Measurements from ENCODE around the gene MSANTD2. TPM values are rescaled to one million over a fixed set of nuclear protein-coding genes. Genes with fewer than 3 reads are reported as not detected.
A peak's percentile ranks its signal among the peaks of the same experiment; 100 is the strongest.

MSANTD2 gene
- polyA plus RNA-seq, 1 of the 3 experiments (the other 2 are of a cell fraction) = 6.4 TPM

DNA sequence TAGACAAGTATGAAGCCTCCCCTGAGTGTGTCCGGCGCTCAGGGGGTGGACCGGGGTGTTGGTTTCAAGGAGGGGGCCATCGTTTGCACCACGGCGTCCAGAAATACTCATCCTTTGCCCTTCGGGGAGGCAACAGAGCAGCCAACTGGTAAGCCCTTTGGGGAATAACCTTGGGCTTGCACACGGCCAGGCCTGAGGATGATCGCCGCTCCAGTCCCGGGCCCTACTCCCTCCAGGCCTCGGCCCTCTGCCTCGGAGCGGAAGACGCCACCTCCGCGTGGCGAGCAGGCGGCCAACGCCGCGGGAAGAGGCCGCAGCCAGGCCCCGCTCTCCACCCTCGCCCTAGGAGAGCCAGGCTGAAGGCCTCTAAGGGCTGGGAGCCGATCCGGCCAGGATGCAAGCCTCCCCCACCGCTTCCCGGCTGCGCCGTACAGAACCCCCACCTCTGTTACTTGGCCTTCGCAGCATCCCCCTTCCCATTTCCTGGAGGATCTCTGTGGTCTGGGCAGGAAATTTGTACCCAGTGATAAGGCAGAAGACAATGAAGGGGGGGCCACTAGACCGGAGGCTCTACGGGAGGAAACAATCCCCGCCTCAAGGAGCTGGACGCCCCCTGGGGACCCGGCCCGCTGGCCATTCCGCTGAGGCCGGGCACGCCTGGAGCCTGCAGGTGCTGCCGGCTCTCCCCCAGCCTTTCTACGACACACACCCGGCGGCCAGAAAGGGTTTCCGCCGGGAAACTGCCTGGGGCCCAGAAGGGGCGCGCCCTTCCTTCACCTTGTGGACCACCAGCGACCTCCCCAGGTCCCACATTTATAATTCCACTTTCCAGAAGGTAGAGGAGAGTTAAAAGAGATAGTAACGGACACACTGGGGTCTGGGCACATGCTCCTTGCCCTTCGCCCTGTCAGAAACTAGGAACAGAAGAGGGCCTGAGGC lies 40.7 kb downstream of the MSANTD2 start:
- H3K27ac ChIP-seq (ENCODE audit: low read depth in 2 of 2, low read length in 1 of 2) = no peak overlapping the region
- CTCF ChIA-PET = interaction anchor here (0.9 to 4.0 kb wide), 9 partner anchors 12 to 106 kb away, joined by 3 to 35 read pairs (median 7); partner anchors contain the start of genes MSANTD2, NRGN and ROBO3
- H3K4me2 ChIP-seq = no peak overlapping the region
- H3K36me3 ChIP-seq (replicated peaks in 1 of 2; ENCODE audit: control insufficient read depth in 1 of 2, insufficient read depth in 2 of 2, low read length in 1 of 2) = peaks cover 0 to 7% of the 10 kb centered on the region in 2 experiments
- WGBS (ENCODE audit: low lambda C conversion rate) = 98% methylated on average over 33 of the region's 52 CpGs
- no peak overlapping the region for H2AFZ ChIP-seq (ENCODE audit: low read depth)
- no peaks in the 10 kb centered on the region for H3K79me2 ChIP-seq (ENCODE audit: insufficient read depth)
- POLR2A ChIA-PET = no interaction called here
- H4K20me1 ChIP-seq (ENCODE audit: insufficient read depth) = peaks cover 5% of the 10 kb centered on the region; the same call in 1 of the 2 replicates
- H3K4me1 ChIP-seq (ENCODE audit: control insufficient read depth in 1 of 2, insufficient read depth in 2 of 2, low read depth in 1 of 2, low read length in 1 of 2) = peaks cover 0 to 13% of the 10 kb centered on the region in 2 experiments; a peak in 2 of 4 replicates
- peak; percentile 27 for DNase-seq
- no peaks in the 10 kb centered on the region for H3K9me2 ChIP-seq
- H3K27me3 ChIP-seq (ENCODE audit: insufficient read depth) = no peaks in the 10 kb centered on the region
- peaks cover 3% of the 10 kb centered on the region for H3F3A ChIP-seq (replicated peaks; ENCODE audit: insufficient read depth)
- H3K9me3 ChIP-seq = no peaks in the 10 kb centered on the region
- no peak overlapping the region for H3K4me3 ChIP-seq (ENCODE audit: low read depth in 2 of 2, low read length in 1 of 2)
- TF ChIP-seq MEF2A (IDR thresholded peaks at IDR 0.05; ENCODE audit: borderline replicate concordance, low read depth) = no peak
- H3K9ac ChIP-seq = no peak overlapping the region

DNA sequence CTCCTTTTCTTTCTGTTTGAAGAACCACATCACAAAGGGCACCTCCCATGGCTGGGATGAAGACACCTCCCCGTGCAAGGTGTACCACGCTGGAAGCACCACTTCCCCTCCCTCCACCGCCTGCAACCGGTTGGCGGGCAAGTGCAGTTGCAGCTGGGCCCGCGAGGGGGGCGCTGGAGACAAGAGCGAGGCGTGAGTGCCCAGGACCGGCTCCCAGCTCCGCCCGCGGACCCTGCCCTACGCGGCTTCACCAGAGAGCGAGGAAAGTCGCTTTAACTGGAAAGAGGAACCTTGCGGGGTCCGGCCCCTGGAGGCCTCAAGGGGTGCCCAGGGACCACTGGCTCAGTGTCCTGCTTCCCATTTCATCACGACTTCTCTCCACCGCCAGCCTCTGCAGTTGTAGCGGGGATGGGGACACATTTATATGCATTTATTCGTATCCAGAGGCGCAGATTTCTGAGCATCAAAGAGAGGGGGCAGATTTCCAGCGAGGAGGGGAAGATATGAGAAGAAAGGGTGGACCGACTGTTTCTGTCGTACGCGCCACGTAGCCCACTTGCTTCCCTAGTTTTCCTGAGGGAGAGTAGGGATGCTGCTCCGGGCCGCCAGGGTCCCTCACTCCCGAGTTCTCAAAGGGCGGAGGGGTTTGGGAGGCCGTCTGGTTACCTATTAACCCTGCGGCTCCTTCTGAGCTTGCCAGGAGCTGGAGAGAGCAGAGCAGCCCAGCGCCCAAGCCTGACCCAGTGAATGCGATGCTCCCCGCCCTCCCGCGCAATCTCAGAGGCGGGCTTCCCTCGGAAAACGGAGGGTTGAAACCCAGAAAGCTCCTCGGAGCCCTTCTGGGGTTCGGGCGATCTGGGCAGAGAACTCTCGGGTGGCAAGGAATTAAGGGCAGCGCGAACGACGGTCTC lies 41.6 kb downstream of the MSANTD2 start:
- Histone ChIP-seq H3K79me2 (ENCODE audit: insufficient read depth) (no peaks in the 10 kb centered on the region), H3K9ac (no peak overlapping the region), H2AFZ (ENCODE audit: low read depth) (no peak overlapping the region), H3K27ac (ENCODE audit: low read depth in 2 of 2, low read length in 1 of 2) (no peak overlapping the region), H3K36me3 (replicated peaks in 1 of 2; ENCODE audit: control insufficient read depth in 1 of 2, insufficient read depth in 2 of 2, low read length in 1 of 2) (no peaks in the 10 kb centered on the region), H3F3A (replicated peaks; ENCODE audit: insufficient read depth) (peaks cover 3% of the 10 kb centered on the region), H3K9me2 (no peaks in the 10 kb centered on the region), H3K4me2 (no peak overlapping the region), H3K27me3 (ENCODE audit: insufficient read depth) (no peaks in the 10 kb centered on the region), H3K9me3 (no peaks in the 10 kb centered on the region), H3K4me3 (ENCODE audit: low read depth in 2 of 2, low read length in 1 of 2) (no peak overlapping the region; a peak in 2 of 4 replicates), H4K20me1 (ENCODE audit: insufficient read depth) (peaks cover 3% of the 10 kb centered on the region; the same call in 1 of the 2 replicates), H3K4me1 (ENCODE audit: control insufficient read depth in 1 of 2, insufficient read depth in 2 of 2, low read depth in 1 of 2, low read length in 1 of 2) (peaks cover 0 to 13% of the 10 kb centered on the region in 2 experiments; a peak in 2 of 4 replicates)
- ChIA-PET POLR2A (no interaction called here), CTCF (interaction anchor here (0.6 to 4.0 kb wide), 29 partner anchors 9 to 114 kb away, joined by 3 to 35 read pairs (median 3); partner anchors contain the start of genes MSANTD2, NRGN and ROBO3)
- TF ChIP-seq, protein P1, sequence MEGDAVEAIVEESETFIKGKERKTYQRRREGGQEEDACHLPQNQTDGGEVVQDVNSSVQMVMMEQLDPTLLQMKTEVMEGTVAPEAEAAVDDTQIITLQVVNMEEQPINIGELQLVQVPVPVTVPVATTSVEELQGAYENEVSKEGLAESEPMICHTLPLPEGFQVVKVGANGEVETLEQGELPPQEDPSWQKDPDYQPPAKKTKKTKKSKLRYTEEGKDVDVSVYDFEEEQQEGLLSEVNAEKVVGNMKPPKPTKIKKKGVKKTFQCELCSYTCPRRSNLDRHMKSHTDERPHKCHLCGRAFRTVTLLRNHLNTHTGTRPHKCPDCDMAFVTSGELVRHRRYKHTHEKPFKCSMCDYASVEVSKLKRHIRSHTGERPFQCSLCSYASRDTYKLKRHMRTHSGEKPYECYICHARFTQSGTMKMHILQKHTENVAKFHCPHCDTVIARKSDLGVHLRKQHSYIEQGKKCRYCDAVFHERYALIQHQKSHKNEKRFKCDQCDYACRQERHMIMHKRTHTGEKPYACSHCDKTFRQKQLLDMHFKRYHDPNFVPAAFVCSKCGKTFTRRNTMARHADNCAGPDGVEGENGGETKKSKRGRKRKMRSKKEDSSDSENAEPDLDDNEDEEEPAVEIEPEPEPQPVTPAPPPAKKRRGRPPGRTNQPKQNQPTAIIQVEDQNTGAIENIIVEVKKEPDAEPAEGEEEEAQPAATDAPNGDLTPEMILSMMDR (IDR thresholded peaks at IDR 0.05) = peak; percentile 51
- TF ChIP-seq RCOR1 (IDR thresholded peaks at IDR 0.05; ENCODE audit: low read length) (no peak), EZH2phosphoT487 (IDR thresholded peaks at IDR 0.05; ENCODE audit: borderline replicate concordance, low read depth) (no peak), YY1 (IDR thresholded peaks at IDR 0.05; ENCODE audit: low read depth) (no peak), POLR2AphosphoS5 (IDR thresholded peaks at IDR 0.05; ENCODE audit: low read depth, low read length) (no peak), FOSL2 (IDR thresholded peaks at IDR 0.05; ENCODE audit: borderline replicate concordance, low read depth) (no peak), RAD21 (IDR thresholded peaks at IDR 0.05; ENCODE audit: low read length) (peak; percentile 47), NRF1 (IDR thresholded peaks at IDR 0.05; ENCODE audit: low read depth, low read length) (no peak), SMC3 (IDR thresholded peaks at IDR 0.05; ENCODE audit: low read depth, low read length) (peak; percentile 26; the same call in 1 of the 2 replicates), JUND (IDR thresholded peaks at IDR 0.05) (no peak)
- TF ChIP-seq, protein P2, sequence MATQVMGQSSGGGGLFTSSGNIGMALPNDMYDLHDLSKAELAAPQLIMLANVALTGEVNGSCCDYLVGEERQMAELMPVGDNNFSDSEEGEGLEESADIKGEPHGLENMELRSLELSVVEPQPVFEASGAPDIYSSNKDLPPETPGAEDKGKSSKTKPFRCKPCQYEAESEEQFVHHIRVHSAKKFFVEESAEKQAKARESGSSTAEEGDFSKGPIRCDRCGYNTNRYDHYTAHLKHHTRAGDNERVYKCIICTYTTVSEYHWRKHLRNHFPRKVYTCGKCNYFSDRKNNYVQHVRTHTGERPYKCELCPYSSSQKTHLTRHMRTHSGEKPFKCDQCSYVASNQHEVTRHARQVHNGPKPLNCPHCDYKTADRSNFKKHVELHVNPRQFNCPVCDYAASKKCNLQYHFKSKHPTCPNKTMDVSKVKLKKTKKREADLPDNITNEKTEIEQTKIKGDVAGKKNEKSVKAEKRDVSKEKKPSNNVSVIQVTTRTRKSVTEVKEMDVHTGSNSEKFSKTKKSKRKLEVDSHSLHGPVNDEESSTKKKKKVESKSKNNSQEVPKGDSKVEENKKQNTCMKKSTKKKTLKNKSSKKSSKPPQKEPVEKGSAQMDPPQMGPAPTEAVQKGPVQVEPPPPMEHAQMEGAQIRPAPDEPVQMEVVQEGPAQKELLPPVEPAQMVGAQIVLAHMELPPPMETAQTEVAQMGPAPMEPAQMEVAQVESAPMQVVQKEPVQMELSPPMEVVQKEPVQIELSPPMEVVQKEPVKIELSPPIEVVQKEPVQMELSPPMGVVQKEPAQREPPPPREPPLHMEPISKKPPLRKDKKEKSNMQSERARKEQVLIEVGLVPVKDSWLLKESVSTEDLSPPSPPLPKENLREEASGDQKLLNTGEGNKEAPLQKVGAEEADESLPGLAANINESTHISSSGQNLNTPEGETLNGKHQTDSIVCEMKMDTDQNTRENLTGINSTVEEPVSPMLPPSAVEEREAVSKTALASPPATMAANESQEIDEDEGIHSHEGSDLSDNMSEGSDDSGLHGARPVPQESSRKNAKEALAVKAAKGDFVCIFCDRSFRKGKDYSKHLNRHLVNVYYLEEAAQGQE (IDR thresholded peaks at IDR 0.05; ENCODE audit: low read depth, low read length) = no peak
- peak; percentile 89 for DNase-seq
- WGBS (ENCODE audit: low lambda C conversion rate) = 63% methylated on average over 41 of the region's 53 CpGs

All from SK-N-SH (cell line).